Measurements from ENCODE around the gene FXN.
"Not testable (repeated sequence)": the region's sequence is repeated elsewhere in the genome, so short reads cannot be mapped to it uniquely, and the experiment has no call there.

The FXN gene

DNA sequence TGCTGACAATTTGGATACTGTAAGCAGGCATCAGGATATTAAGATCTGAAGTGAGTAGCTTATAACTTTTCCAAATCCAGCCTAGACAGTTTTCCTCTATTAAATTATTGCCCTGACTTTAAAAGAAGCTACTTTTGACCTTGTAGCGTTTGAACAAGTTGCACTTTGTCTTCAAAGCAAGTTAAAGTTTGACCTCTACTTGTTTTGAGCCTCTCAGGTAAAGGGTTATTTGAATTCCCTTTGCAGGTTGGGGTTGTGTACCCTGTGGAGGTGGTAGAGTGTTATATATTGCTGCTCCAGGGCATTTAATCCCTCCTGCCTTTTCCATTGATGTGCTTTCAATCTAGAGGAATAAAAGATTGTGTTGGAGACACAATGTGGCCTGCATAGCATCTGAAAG is 30.1 kb downstream of the FXN start:
- no peak for DNase-seq

- no peak for DNase-seq
Measured at GRCh38 chr9:69066955-69067354, 31.4 kb downstream of the FXN start.

DNA sequence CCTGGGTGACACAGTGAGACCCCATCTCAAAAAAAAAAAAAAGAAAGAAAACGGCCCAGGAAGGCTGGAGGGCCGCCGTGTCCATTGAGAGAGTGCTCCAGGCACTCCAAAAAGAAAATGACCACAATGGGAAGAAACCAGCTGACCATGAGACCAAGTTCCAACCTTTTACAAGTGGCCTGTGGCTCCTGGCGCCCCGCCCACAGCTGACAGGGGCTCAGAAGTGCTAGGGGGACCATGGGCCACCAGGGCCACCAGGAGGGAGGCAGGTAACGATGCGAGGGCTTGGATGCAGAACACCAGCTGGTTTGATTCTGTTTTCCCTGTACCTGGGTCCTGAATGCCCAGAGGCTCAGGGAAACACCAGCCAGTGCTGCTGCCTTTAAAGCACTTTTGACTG is 34.6 kb downstream of the FXN start:
- DNase-seq, result no peak

GRCh38 chr9:69071059-69071458 is 35.5 kb downstream of the FXN start:
- DNase-seq, result no peak

GRCh38 chr9:69073103-69073502 is 37.6 kb downstream of the FXN start:
- no peak for DNase-seq

- DNase-seq, result no peak
Measured at GRCh38 chr9:69074801-69075200, 39.2 kb downstream of the FXN start.

- no peak for DNase-seq
Measured at GRCh38 chr9:69076550-69076949, 41.0 kb downstream of the FXN start.

DNA sequence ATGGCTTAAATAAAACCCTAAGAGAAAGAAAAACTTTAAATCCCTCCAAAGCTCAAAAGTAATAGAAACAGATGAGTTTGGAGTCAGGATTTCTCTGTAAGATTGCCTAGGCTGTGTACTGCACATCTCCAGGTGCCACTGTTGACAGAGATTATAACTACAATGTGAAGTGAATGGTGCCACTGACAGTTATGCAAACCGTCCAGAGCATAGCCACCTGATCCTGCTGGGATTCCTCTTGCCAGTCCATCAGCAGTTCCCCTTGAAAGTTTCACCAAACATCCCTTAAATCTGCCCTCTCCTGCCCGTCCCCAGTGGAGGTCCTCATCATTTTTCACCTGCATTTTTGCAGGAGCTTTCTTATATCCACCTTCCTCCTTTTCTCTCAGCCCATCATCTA is 42.5 kb downstream of the FXN start:
- no peak for DNase-seq

DNA sequence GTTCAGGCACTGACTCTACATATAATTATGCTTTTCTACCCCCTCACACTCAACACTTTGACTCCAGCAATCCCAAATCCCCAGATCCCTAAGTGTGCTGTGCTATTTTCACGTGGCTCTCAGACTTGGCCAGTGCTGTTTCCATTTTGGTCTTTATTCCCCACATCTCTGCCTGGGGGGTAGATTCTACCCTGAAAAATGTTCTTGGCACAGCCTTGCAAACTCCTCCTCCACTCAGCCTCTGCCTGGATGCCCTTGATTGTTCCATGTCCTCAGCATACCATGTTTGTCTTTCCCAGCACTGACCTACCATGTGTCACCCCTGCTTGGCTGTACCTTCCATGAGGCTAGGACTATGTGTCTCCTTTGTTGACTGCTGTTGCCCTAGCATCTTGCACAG is 43.0 kb downstream of the FXN start:
- peak in 2 of 58 donors; percentile 23 to 31 for DNase-seq

DNA sequence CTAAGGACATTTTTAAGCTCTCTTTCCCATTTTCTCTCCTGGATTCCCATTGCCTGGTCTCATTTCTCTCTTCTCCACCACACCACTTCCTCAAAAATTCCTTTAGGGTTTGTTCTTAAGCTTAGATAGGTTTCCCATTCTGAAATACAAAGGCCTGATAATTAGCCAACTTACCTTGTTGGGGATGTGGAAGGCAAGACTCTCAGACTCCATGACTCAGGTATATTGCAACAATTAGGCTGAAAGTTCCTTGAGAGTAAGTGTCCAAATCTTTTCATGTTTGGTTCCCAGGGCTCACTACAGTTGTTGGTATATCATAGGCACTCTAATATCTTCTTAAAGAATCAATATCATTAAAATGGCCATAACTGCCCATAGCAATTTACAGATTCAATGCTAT is 43.6 kb downstream of the FXN start:
- DNase-seq, result no peak

DNA sequence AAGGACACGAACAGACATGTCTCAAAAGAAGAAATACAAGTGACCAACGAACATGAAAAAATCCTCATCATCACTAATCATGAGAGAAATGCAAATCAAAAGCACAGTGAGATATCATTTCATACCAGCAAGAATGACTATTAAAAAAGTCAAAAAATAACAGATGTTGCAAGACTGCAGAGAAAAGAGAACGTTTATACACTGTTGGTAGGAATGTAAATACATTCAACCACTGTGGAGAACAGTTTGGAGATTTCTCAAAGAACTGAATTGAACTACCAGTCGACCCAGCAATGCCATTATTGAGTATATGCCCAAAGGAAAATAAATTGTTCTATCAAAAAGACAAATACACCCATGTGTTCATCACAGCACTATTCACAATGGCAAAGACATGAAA is 45.7 kb downstream of the FXN start:
- DNase-seq, result no peak

GRCh38 chr9:69083321-69083720 is 47.8 kb downstream of the FXN start:
- DNase-seq, result no peak

DNA sequence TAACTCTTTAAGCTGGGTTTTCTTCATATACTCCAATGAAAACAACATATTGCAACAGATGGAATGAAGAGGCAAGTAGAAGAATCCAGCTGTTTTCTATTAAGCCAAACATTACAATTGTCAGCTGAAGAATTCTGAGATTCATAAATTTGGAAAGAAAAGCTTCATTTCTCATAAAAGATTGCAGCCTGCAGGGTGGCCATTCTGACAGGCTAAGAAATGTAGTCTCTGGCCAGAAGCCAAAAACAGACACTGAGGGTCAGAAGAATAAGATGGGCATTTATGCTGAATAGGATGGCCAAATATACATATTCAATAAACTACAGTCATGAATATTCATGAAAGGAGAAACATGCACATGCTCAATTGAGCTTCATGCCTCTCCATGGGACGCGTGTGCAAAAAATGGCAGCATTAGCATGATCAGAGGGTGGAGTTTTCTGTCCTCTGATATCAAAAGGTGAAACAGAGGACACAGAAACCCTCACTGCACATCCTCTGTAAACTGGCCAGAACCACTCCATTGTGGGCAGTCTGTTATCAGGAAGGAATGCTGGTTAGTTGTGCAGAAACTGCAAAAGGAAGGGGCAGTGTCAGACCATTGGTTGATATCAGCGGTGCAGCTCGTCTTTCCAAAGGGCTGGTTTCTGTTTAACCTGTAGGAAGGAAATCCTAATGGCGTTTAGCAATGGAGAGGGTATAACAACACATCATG is 50.2 kb downstream of the FXN start:
- no peak for DNase-seq

DNA sequence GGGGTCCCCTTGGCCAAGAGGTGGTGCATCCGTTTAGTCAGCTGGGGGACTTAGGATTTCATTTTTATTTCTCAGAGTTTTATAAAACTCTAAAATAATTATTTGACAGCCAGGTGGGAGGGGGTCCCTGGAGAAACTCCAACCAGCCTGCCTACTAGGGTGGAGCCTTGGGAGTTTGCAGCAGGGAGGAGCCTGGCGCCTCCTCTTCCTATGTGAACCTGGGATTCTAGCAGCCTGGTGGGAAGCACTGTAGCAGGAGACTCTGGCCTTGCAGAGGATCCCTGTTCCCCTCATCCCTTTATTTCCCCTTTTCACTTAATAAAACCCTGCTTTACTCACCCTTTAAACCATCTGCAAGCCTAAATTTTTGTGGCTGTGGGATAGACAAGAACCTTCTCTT is 50.8 kb downstream of the FXN start:
- no peak for DNase-seq

- DNase-seq, result no peak
Measured at GRCh38 chr9:69086769-69087168, 51.2 kb downstream of the FXN start.

GRCh38 chr9:69089082-69089481 is 53.5 kb downstream of the FXN start:
- DNase-seq, result no peak

DNA sequence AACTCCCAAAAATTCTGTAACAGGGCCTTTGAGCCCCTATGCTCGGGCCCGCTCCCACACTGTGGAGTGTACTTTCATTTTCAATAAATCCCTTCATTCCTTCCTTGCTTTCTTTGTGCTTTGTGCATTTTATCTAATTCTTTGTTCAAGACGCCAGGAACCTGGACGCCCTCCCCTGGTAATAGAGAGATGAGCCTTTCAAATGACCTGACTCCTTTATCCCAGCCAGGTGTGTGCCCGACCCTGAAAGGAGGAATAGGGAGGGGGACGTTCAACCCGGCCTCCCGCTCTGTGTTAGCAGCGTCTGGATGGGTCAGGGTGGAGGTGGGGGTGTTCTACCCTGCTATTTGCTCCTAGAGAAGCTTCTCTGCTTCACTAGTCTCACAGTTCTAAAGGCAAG is 53.9 kb downstream of the FXN start:
- DNase-seq, result no peak

DNA sequence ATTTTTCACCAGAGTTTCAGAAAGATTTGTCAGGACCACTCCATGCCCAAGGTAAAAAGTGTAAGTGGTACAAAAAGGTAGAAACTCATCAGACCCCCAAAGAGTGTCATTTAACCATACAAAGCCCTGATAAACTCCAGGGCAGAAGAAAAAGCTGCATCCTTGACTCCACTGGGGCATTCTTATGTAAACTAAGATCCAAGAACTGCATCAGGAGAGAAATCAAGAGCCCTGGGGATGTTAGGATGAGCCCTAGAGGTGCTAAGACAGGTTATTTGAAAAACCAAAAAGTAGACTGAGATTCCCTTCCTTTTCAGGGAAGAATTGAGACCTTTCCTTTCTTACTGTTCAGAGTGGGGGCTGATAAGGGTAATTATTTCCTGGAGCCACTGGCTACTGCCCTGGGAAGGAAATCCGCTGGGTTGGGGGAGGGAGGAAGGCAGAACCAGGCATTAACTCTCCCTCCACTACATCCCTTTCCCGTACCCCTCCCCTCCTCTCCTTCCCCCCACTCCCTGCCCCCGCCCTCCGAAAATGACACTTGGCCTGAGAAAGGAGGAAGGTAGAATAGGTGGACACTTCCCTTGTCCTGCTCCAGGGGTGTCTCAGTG is 54.7 kb downstream of the FXN start:
- DNase-seq, result no peak

DNA sequence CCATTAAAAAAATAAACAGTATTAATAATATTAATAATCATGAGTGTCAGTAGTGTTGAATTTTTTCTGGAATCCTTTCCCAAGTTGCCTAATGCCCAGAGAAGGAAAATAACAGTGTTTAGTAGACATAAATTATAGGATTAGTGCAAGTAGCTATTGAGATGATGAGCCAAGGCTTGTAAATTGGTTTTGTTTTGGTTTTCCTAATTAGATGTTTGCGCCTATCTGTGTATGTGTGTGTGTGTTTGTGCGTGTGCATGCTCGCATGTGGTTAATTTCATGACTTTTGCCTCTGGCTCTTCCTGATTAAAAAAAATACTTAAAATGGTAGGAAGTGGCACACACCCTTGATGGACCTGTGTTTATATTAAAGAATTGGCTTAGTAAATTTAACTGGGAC is 55.4 kb downstream of the FXN start:
- no peak for DNase-seq

DNA sequence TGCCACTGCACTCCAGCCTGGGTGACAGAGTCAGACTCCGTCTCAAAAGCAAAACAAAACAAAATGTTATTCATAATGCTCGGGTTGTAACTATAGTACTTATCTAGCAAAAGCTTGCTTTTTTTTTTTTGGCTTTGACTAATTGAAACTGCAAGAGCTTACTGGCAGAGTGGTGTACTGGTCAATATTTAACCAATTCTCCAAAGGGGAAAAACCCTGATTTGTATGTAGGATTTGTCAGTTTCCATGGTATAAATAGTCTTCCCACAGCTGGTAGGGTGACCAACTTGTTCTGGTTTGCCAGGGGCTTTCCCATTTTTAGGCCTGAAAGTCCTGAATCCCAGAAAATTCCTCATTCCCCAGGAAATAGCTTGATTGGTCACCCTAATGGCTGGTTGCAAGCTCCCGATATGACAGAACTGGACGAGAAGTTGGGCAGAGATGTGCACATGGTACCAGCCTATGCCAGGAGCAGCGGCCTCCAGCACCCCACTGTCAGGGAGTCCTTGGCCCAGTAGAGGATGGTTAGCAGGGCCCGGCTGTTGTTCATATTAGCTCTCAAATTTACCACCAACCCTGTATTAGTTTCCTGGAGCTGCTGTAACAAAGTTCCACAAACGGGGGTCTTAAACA is 58.0 kb downstream of the FXN start:
- DNase-seq, result no peak

- not testable (repeated sequence) for DNase-seq
Measured at GRCh38 chr9:69094361-69095135, 59.0 kb downstream of the FXN start.

GRCh38 chr9:69097064-69097463 is 61.5 kb downstream of the FXN start:
- no peak for DNase-seq

Data from anterior cingulate cortex (tissue), 58 donors.